Measurements from ENCODE around the gene ATXN10.

DNA sequence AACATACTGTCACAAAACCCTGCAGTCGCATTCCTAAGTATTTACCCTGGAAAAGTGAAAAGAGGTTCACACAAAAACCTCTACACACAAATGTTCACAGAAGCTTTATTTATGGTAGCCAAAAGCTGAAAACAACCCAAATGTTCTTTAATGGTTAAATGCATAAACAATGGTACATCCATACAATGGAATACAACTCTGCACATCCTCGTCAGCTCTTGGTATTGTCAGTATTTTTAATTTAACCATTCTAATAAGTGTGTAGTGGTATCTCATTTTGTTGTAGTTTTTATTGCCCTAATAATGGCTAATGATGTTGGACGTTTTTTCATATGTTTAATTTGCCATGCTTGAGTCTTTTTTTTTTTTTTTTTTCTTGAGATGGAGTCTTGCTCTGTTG lies 99.4 kb downstream of the ATXN10 start:
- TF ChIP-seq POLR2A (IDR thresholded peaks at IDR 0.05), result no peak
- TF ChIP-seq, protein P1, sequence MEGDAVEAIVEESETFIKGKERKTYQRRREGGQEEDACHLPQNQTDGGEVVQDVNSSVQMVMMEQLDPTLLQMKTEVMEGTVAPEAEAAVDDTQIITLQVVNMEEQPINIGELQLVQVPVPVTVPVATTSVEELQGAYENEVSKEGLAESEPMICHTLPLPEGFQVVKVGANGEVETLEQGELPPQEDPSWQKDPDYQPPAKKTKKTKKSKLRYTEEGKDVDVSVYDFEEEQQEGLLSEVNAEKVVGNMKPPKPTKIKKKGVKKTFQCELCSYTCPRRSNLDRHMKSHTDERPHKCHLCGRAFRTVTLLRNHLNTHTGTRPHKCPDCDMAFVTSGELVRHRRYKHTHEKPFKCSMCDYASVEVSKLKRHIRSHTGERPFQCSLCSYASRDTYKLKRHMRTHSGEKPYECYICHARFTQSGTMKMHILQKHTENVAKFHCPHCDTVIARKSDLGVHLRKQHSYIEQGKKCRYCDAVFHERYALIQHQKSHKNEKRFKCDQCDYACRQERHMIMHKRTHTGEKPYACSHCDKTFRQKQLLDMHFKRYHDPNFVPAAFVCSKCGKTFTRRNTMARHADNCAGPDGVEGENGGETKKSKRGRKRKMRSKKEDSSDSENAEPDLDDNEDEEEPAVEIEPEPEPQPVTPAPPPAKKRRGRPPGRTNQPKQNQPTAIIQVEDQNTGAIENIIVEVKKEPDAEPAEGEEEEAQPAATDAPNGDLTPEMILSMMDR (IDR thresholded peaks at IDR 0.05), result no peak

Data from lower leg skin (tissue), 3 donors.